Stimulated activated CD4-positive, alpha-beta T cell treated with anti-CD3 and anti-CD28 coated beads, Interleukin-4, amount 100 ng/mL, for 24 hours (primary cell): Measurements from ENCODE around the gene RPS14.

Experiments used
- DNase-seq: peaks from one replicate; pipeline ENCODE4 v3.0.0-alpha.2; 2020

Gene RPS14

DNA sequence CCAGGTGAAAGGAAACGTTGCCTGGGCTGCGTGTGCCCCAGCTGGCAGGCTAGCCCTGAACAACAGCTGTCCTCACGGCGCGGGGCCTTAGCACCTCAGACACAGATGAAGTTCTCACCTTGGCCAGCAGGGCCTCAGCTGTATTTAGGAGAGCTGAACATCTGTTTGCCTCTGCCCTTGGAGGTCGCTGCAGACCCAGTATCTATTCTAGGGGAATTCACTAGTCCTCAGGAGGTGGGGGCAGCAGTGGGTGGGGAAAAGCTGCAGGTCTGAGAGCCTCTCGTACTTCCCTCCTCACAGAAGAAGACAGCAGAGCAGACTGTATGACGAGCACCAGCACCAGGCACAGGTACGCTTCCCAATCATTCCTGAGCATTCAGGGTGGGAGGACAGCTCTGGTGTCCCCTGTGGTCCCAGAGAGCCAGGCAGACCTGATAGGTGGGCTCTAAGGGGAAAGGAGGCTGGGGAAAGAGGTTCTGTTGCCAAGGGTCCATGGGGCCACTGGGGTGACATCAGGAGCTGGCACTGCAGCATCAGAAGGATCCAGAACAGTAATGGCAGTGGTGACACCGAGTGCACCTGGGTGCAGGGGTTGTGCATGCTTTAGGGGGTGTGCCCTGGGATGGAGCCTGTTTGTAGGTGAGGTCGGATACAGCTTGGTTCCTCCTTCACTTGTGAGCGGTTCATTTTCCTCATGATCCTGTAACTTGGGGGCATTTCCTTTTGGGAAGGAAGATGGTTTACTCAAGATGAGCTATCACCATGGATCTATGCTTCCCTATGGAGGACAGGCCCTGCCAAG is 50.6 kb downstream of the RPS14 start:
- peak; percentile 17 for DNase-seq

DNA sequence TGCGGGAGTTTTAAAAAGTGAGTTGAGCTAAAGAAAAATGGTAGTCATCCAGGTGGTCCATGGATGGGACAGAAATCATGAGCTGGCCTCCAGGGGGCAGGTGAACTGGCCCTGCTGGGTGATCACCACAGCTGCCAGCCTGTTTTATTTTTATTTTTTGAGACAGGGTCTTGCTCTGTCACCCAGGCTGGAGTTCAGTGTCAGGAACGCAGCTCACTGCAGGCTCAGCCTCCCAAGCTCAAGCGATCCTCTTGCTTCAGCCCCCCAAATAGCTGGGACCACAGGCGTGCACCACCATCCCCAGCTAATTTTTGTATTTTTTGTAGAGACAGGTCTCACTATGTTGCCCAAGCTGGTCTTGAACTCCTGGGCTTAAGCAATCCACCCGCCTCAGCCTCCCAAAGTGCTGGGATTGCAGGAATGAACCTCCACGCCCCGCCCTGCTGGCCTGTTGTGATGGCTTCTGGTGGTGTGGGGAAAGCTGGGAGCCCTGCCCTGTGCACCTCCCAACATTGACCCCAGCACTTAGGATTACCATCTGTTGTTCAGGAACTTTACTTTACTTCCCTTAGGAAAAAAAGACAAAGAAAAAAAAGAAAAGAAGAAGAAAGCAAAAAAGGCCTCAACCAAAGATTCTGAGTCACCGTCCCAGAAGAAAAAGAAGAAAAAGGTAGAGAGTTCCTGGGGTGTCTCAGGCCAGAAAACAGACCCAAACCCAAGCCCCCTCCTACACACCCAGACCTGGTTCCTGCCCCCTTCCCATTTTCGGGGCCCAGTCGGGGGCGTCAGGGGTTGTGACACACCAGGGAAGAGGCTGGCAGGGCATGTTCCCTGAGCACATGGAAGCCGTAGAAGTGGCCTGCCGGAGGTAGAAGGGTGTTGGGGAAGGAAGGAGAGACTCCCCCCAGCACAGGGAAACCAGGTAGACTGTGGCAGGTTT is 51.5 kb downstream of the RPS14 start:
- DNase-seq = no peak

DNA sequence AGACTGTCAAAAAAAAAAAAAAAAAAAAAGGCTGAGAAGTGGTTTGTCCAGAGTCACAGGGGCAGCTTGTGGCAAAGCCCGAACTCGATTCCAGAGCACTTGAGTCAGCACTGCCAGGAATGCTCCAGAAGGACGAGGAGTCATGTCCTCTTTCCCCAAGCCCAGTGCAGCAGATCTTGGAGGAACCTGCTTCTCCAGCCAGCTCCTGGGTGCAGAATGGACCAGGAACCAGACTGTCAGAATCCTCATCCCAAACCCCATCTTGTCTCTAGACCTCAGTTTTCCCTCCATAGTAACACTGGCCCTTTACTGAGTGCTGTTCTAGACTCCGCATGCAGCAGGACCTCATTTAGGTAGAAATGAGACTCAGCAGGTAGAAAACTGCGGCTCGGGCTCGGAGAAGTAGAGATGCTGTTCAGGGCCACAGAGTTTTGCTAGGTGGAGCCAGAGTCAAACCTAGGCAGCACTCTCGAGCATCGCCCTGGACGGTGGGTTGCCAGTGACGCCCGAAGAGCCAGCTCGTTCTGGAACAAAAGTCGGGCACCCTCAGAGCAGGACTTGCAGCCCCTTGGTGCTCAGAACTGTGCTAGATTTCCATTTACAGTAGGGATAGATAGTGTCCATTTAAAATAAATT is 52.3 kb downstream of the RPS14 start:
- no peak for DNase-seq

GRCh38 chr5:150396267-150396666 is 53.3 kb downstream of the RPS14 start:
- no peak for DNase-seq

DNA sequence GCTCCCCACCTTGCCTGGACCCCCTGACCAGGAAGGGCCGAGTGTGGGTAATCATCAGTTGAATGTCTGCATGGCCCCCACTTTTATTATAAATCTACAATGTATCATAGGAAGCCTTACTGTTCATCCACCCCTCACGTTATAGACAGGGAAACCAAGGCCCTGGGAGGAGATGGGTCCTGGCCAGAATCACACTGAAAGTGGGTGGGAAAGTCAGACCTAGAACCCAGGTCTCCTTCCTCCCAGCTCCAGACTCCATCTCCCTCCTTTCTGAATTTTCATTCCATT is 53.9 kb downstream of the RPS14 start:
- no peak for DNase-seq

- DNase-seq = no peak
Measured at GRCh38 chr5:150394912-150395687, 54.4 kb downstream of the RPS14 start.

DNA sequence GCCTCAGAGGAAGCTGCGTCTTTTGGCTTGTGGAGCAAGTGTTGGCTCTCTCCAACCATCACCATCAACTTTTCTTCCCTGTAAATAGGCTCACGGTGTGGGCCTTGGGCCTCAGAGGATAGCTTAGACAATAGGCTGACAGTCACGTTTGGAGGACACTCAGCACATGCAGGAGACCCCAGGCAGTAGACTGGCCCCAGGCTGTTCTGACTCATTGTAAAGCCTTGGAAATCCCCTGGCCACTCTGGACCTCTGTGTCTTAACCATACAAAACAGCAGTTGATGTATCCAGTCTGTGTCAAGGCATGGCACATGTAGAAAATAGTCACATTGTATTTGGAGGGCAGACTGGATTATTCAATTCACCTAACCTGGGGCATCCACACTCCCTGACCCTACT is 55.4 kb downstream of the RPS14 start:
- DNase-seq = no peak

GRCh38 chr5:150393096-150393645 is 56.4 kb downstream of the RPS14 start:
- DNase-seq = no peak

DNA sequence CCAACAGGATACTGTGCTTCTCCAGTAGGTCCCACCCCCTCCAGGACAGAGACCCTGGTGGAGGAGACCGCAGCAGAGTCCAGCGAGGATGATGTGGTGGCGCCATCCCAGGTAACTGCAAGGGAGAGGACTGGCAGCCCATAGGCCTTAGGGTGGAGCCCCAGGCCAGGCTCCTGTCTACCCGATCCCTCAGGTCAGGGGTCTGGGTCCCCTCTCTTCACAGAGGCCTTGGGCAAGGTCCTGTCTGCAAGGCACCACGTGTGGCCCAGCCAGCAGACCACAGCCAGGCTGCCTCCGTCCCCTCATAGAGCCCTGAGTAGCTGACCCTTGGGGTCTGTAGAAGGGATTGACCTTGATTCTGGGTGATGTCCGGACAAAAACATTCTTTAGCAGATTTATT is 56.9 kb downstream of the RPS14 start:
- DNase-seq = no peak
